Activated T-cell treated with anti-CD3 and anti-CD28 coated beads, Interleukin-2, amount 50 U/mL, for 24 hours (primary cell): ENCODE results near the gene KCNJ3.

Source experiments
- DNase-seq: peaks from one replicate; pipeline ENCODE4 v3.0.0-alpha.2; 2020
- H3K27ac Mint-ChIP-seq: 2 replicates; pipeline ENCODE4 v1.8.0; 2020; ENCODE audit warnings: mild to moderate bottlenecking, mixed read lengths
- H3K27me3 Mint-ChIP-seq: 2 replicates; pipeline ENCODE4 v1.8.0; 2020; ENCODE audit warnings: mixed read lengths
- H3K36me3 Mint-ChIP-seq: 2 replicates; pipeline ENCODE4 v1.8.0; 2020; ENCODE audit warnings: low read depth, mixed read lengths
- H3K4me1 Mint-ChIP-seq: 2 replicates; pipeline ENCODE4 v1.8.0; 2020; ENCODE audit warnings: low read depth, mixed read lengths
- H3K4me3 Mint-ChIP-seq: 2 replicates; pipeline ENCODE4 v1.8.0; 2020; ENCODE audit warnings: mild to moderate bottlenecking, moderate library complexity, mixed read lengths
- H3K9me3 Mint-ChIP-seq: 2 replicates; pipeline ENCODE4 v1.8.0; 2020; ENCODE audit warnings: mixed read lengths

Gene KCNJ3

GRCh38 chr2:154696810-154697417 is 1.6 kb upstream of the KCNJ3 start:
- Mint-ChIP-seq H3K36me3 (no peaks in the 10 kb centered on the region), H3K27me3 (peaks cover 41% of the 10 kb centered on the region), H3K9me3 (peaks cover 2% of the 10 kb centered on the region), H3K27ac (no peak overlapping the region), H3K4me3 (no peak overlapping the region), H3K4me1 (peaks cover 5% of the 10 kb centered on the region)
- DNase-seq = no peak

- Mint-ChIP-seq H3K36me3 (no peaks in the 10 kb centered on the region), H3K27ac (no peak overlapping the region), H3K4me1 (peaks cover 5% of the 10 kb centered on the region), H3K9me3 (peaks cover 2% of the 10 kb centered on the region), H3K4me3 (no peak overlapping the region), H3K27me3 (peaks cover 41% of the 10 kb centered on the region)
- no peak for DNase-seq
Measured at GRCh38 chr2:154697418-154698252, 860 bp upstream of the KCNJ3 start.

DNA sequence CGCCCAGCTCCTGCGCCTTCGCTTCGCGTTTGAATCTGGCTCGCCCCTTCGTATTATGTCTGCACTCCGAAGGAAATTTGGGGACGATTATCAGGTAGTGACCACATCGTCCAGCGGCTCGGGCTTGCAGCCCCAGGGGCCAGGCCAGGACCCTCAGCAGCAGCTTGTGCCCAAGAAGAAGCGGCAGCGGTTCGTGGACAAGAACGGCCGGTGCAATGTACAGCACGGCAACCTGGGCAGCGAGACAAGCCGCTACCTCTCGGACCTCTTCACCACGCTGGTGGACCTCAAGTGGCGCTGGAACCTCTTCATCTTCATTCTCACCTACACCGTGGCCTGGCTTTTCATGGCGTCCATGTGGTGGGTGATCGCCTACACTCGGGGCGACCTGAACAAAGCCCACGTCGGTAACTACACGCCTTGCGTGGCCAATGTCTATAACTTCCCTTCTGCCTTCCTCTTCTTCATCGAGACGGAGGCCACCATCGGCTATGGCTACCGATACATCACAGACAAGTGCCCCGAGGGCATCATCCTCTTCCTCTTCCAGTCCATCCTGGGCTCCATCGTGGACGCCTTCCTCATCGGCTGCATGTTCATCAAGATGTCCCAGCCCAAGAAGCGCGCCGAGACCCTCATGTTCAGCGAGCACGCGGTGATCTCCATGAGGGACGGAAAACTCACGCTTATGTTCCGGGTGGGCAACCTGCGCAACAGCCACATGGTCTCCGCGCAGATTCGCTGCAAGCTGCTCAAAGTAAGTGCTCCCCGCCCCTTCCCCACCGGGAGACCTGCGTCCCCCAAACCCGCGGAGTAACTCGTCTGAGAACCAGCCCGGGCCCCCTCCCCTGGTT is 453 bp downstream of the KCNJ3 start:
- Mint-ChIP-seq H3K4me1 (peaks cover 5% of the 10 kb centered on the region), H3K36me3 (no peaks in the 10 kb centered on the region), H3K9me3 (peaks cover 2% of the 10 kb centered on the region), H3K27me3 (peaks cover 41% of the 10 kb centered on the region), H3K27ac (no peak overlapping the region), H3K4me3 (no peak overlapping the region)
- DNase-seq = no peak

GRCh38 chr2:154699575-154699930 is 1.1 kb downstream of the KCNJ3 start:
- peaks cover 5% of the 10 kb centered on the region for H3K4me1 Mint-ChIP-seq
- H3K4me3 Mint-ChIP-seq = no peak overlapping the region
- H3K9me3 Mint-ChIP-seq = peaks cover 2% of the 10 kb centered on the region
- peaks cover 41% of the 10 kb centered on the region for H3K27me3 Mint-ChIP-seq
- H3K36me3 Mint-ChIP-seq = no peaks in the 10 kb centered on the region
- DNase-seq = no peak
- H3K27ac Mint-ChIP-seq = no peak overlapping the region

- Mint-ChIP-seq H3K27me3 (peaks cover 41% of the 10 kb centered on the region), H3K4me3 (no peak overlapping the region), H3K4me1 (peaks cover 5% of the 10 kb centered on the region), H3K27ac (no peak overlapping the region), H3K36me3 (no peaks in the 10 kb centered on the region), H3K9me3 (peaks cover 2% of the 10 kb centered on the region)
- DNase-seq = no peak
Measured at GRCh38 chr2:154700136-154700535, 1.6 kb downstream of the KCNJ3 start.

- no peak for DNase-seq
- no peaks in the 10 kb centered on the region for H3K4me1 Mint-ChIP-seq
- H3K36me3 Mint-ChIP-seq = no peaks in the 10 kb centered on the region
- no peak overlapping the region for H3K27ac Mint-ChIP-seq
- H3K27me3 Mint-ChIP-seq = no peaks in the 10 kb centered on the region
- peaks cover 2% of the 10 kb centered on the region for H3K9me3 Mint-ChIP-seq
- H3K4me3 Mint-ChIP-seq = no peak overlapping the region
Measured at GRCh38 chr2:154704991-154705390, 6.5 kb downstream of the KCNJ3 start.

- H3K4me3 Mint-ChIP-seq = no peak overlapping the region
- H3K9me3 Mint-ChIP-seq = peaks cover 2% of the 10 kb centered on the region
- DNase-seq = no peak
- no peaks in the 10 kb centered on the region for H3K27me3 Mint-ChIP-seq
- H3K36me3 Mint-ChIP-seq = no peaks in the 10 kb centered on the region
- H3K27ac Mint-ChIP-seq = no peak overlapping the region
- no peaks in the 10 kb centered on the region for H3K4me1 Mint-ChIP-seq
Measured at GRCh38 chr2:154706660-154707059, 8.2 kb downstream of the KCNJ3 start.

DNA sequence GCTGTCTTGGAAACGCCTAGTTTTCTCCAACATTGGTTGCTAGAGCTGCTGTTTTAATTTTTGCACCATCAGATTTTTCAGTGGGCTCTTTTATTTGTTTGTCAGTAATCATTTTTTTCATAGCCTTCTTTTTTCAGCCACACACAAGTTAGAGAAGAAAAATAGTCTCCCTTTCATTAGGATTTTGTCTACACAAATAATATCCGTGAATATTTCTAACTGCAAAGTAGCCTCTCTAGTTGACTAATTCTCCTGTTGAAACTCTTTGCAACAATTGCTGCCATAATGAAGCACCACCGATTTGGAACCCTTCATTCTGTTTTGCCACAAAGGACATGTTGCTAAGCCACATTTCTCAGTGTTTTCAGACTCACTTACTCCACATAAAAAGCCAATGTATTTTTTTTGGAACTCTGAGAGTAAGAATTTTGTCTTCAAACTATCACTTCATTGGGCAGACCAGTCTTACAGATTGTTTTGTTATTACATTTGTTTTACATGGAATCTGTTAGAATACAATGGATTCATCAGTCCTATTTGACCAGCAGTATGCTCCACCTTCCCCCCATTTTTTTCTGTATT is 9.6 kb downstream of the KCNJ3 start:
- Mint-ChIP-seq H3K9me3 (peaks cover 2% of the 10 kb centered on the region), H3K27ac (no peak overlapping the region), H3K36me3 (no peaks in the 10 kb centered on the region), H3K4me1 (no peaks in the 10 kb centered on the region), H3K27me3 (no peaks in the 10 kb centered on the region), H3K4me3 (no peak overlapping the region)
- no peak for DNase-seq

DNA sequence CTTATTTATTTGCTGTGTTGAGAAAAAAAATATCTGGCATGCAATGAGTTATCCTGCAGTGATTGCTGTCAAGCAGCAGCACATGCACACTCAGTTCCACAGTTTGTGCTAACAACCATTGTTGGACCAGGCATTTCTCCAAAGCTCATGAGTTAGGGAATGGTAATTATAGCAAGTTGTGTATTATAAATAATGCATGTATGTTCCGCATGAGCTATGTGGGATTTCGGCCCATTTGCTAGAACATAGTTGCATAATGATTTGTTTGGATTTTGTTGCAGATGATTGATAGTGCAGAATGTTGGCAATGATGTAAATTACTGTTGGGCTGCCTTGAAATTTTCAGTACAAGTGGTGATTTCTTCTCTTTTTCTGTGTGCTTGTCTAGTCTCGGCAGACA is 10.7 kb downstream of the KCNJ3 start:
- Mint-ChIP-seq H3K36me3 (no peaks in the 10 kb centered on the region), H3K4me1 (no peaks in the 10 kb centered on the region), H3K4me3 (no peak overlapping the region), H3K9me3 (peaks cover 2% of the 10 kb centered on the region), H3K27me3 (no peaks in the 10 kb centered on the region), H3K27ac (no peak overlapping the region)
- no peak for DNase-seq

GRCh38 chr2:154710078-154710477 is 11.6 kb downstream of the KCNJ3 start:
- Mint-ChIP-seq H3K9me3 (peaks cover 2% of the 10 kb centered on the region), H3K27ac (no peak overlapping the region), H3K36me3 (no peaks in the 10 kb centered on the region), H3K4me3 (no peak overlapping the region), H3K4me1 (no peaks in the 10 kb centered on the region), H3K27me3 (no peaks in the 10 kb centered on the region)
- DNase-seq = no peak

GRCh38 chr2:154710685-154711084 is 12.2 kb downstream of the KCNJ3 start:
- Mint-ChIP-seq H3K36me3 (no peaks in the 10 kb centered on the region), H3K4me3 (no peak overlapping the region), H3K4me1 (no peaks in the 10 kb centered on the region), H3K9me3 (peaks cover 2% of the 10 kb centered on the region), H3K27ac (no peak overlapping the region), H3K27me3 (no peaks in the 10 kb centered on the region)
- DNase-seq = no peak

DNA sequence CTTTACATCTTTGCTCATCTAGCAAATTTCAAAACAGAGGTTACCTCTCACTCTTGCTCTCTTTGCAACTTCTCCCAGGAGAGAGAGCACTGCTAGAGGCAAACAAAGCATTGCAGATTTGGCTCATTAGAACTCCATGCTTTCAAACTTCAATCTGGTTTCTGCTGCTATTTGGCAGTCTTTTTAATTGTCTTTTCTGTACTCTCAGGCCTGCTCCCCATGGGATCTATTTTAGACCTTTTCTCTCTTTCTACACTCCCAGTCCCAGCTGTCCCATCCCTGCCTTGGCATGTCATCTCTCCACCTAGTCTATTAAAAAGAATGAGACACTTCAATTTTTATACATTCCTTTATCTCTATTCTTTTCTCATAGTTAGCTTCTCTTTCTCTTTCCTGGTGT is 15.2 kb downstream of the KCNJ3 start:
- H3K9me3 Mint-ChIP-seq = no peaks in the 10 kb centered on the region
- no peak for DNase-seq
- no peaks in the 10 kb centered on the region for H3K27me3 Mint-ChIP-seq
- no peaks in the 10 kb centered on the region for H3K4me1 Mint-ChIP-seq
- no peak overlapping the region for H3K4me3 Mint-ChIP-seq
- H3K36me3 Mint-ChIP-seq = no peaks in the 10 kb centered on the region
- H3K27ac Mint-ChIP-seq = no peak overlapping the region

GRCh38 chr2:154720651-154721050 is 22.2 kb downstream of the KCNJ3 start:
- Mint-ChIP-seq H3K36me3 (no peaks in the 10 kb centered on the region), H3K27ac (no peak overlapping the region), H3K27me3 (no peaks in the 10 kb centered on the region), H3K9me3 (peaks cover 4% of the 10 kb centered on the region), H3K4me3 (no peak overlapping the region), H3K4me1 (no peaks in the 10 kb centered on the region)
- no peak for DNase-seq

- Mint-ChIP-seq H3K36me3 (no peaks in the 10 kb centered on the region), H3K9me3 (peaks cover 4% of the 10 kb centered on the region), H3K4me3 (no peak overlapping the region), H3K27ac (no peak overlapping the region), H3K4me1 (no peaks in the 10 kb centered on the region), H3K27me3 (no peaks in the 10 kb centered on the region)
- DNase-seq = no peak
Measured at GRCh38 chr2:154724194-154724797, 25.8 kb downstream of the KCNJ3 start.
